Measurements from ENCODE around the gene PHAX.

GRCh38 chr5:126591549-126591948 is 9.2 kb upstream of the PHAX start:
- no peak for TF ChIP-seq CSDC2 (CRISPR knock-in tag; IDR thresholded peaks at IDR 0.05)
- no peak for TF ChIP-seq ARNTL (CRISPR knock-in tag; IDR thresholded peaks at IDR 0.05; ENCODE audit: borderline replicate concordance, low read depth)
- TF ChIP-seq GLIS3 (CRISPR knock-in tag; IDR thresholded peaks at IDR 0.05): no peak
- no peak for TF ChIP-seq TCF4 (CRISPR knock-in tag; IDR thresholded peaks at IDR 0.05; ENCODE audit: borderline replicate concordance)
- no peak for TF ChIP-seq ZNF8 (CRISPR knock-in tag; IDR thresholded peaks at IDR 0.05)
- TF ChIP-seq PPARA (CRISPR knock-in tag; IDR thresholded peaks at IDR 0.05; ENCODE audit: borderline replicate concordance): no peak
- TF ChIP-seq ZFP3 (CRISPR knock-in tag; IDR thresholded peaks at IDR 0.05): no peak
- no peak for TF ChIP-seq RARB (CRISPR knock-in tag; IDR thresholded peaks at IDR 0.05)
- no peak for TF ChIP-seq ZFP30 (CRISPR knock-in tag; IDR thresholded peaks at IDR 0.05)
- TF ChIP-seq ISL1 (CRISPR knock-in tag; IDR thresholded peaks at IDR 0.05): no peak
- TF ChIP-seq, protein P1, sequence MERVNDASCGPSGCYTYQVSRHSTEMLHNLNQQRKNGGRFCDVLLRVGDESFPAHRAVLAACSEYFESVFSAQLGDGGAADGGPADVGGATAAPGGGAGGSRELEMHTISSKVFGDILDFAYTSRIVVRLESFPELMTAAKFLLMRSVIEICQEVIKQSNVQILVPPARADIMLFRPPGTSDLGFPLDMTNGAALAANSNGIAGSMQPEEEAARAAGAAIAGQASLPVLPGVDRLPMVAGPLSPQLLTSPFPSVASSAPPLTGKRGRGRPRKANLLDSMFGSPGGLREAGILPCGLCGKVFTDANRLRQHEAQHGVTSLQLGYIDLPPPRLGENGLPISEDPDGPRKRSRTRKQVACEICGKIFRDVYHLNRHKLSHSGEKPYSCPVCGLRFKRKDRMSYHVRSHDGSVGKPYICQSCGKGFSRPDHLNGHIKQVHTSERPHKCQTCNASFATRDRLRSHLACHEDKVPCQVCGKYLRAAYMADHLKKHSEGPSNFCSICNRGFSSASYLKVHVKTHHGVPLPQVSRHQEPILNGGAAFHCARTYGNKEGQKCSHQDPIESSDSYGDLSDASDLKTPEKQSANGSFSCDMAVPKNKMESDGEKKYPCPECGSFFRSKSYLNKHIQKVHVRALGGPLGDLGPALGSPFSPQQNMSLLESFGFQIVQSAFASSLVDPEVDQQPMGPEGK (CRISPR knock-in tag; IDR thresholded peaks at IDR 0.05; ENCODE audit: borderline replicate concordance): no peak
- no peak for TF ChIP-seq OSR1 (CRISPR knock-in tag; IDR thresholded peaks at IDR 0.05)
